Lung (tissue), 12 donors: Measurements from ENCODE around the gene DOCK2. TPM values are rescaled to one million over a fixed set of nuclear protein-coding genes. Genes with fewer than 3 reads are reported as not detected.

Source experiments
- ATAC-seq: fragments of 200-7000 bp; cut with Tn5 transposase; one replicate; pipeline ENCODE4 v1.9.1; 2020; ENCODE audit warnings: moderate number of reproducible peaks; ENCODE audit not compliant: insufficient read depth, low FRiP score
- DNase-seq, 3 donors: peaks; one replicate each; pipeline ENCODE4 v3.0.0-alpha.2; 2013 to 2017
- H3K27ac ChIP-seq, 2 donors: one replicate each; pipeline ENCODE4 v1.5.1; 2013; ENCODE audit warnings: mild to moderate bottlenecking in 2 of 2, moderate library complexity in 2 of 2, control low read depth in 1 of 2, inconsistent platforms in 1 of 2, low read depth in 1 of 2, low read length in 1 of 2
- H3K27me3 ChIP-seq, 3 donors: one replicate each; pipeline ENCODE4 v1.5.1; 2013; ENCODE audit warnings: low read length in 2 of 3; ENCODE audit not compliant: control insufficient read depth in 3 of 3, insufficient read depth in 3 of 3
- H3K36me3 ChIP-seq, 4 donors: one replicate each; pipeline ENCODE4 v1.5.1; 2013; ENCODE audit warnings: low read length in 4 of 4, mild to moderate bottlenecking in 1 of 4, moderate library complexity in 1 of 4; ENCODE audit not compliant: control insufficient read depth in 4 of 4, insufficient read depth in 4 of 4
- H3K4me1 ChIP-seq, 5 donors: one replicate each; pipeline ENCODE4 v1.5.1; 2013; ENCODE audit warnings: low read length in 5 of 5, mild to moderate bottlenecking in 2 of 5, moderate library complexity in 1 of 5; ENCODE audit not compliant: control insufficient read depth in 5 of 5, insufficient read depth in 5 of 5
- H3K4me3 ChIP-seq: one replicate; pipeline ENCODE4 v1.5.1; 2013; ENCODE audit warnings: mild to moderate bottlenecking, control low read depth, moderate library complexity
- H3K9ac ChIP-seq, 2 donors: one replicate each; pipeline ENCODE4 v1.5.1; 2013; ENCODE audit warnings: low read length in 2 of 2, control low read depth in 1 of 2; ENCODE audit not compliant: insufficient read depth in 1 of 2
- H3K9me3 ChIP-seq, 4 donors: one replicate each; pipeline ENCODE4 v1.5.1; 2013; ENCODE audit warnings: low read length in 3 of 4, mild to moderate bottlenecking in 1 of 4, moderate library complexity in 1 of 4; ENCODE audit not compliant: control insufficient read depth in 4 of 4, insufficient read depth in 3 of 4
- CTCF ChIP-seq: IDR thresholded peaks from 2 replicates; pipeline ENCODE4 v1.5.1; 2012; ENCODE audit warnings: mild to moderate bottlenecking; ENCODE audit errors: control extremely low read depth, extremely low read depth
- WGBS, 2 donors: extraction: QIAGEN DNeasy Blood & Tissue Kit; methylation state at CpG; one replicate each; pipeline ENCODE4 v1.1.7; 2013; 5-methylcytosine and 5-hydroxymethylcytosine counted together
- polyA plus RNA-seq, 2 donors: library from polyadenylated mRNA; stranded (reverse); fragments of 200-250 nt; gene quantifications; one replicate each; pipeline ENCODE4 v1.2.1, GENCODE V29; 2013
- total RNA-seq, 2 donors: library from RNA; depleted of rRNA in 1 of 2; stranded (reverse); fragments of >200 nt in 1 of 2; gene quantifications; one replicate each; pipeline ENCODE4 v1.2.1, GENCODE V29; 2014 to 2021
- donor health status: control.
- donor health status: control.
- donor health status: Bipolar disorder and iron deficiency.
- donor health status: healthy.
- donor health status: DM: yes; HTN: yes; CAD: no.

The DOCK2 gene
- total and polyA plus RNA-seq, 4 donors, result 9.6 to 66.6 (median 43.4) TPM

GRCh38 chr5:169978714-169979113, 341.6 kb downstream of the DOCK2 start:
- H3K27me3 ChIP-seq, result no peaks in the 10 kb centered on the region
- H3K27ac ChIP-seq, result no peak overlapping the region
- H3K4me3 ChIP-seq, result no peak overlapping the region
- ATAC-seq (no peak), DNase-seq (peak in 2 of 3 donors; percentile 8 to 13)
- H3K9ac ChIP-seq, result no peak overlapping the region
- peaks cover 0 to 34% (median 16%) of the 10 kb centered on the region in 5 donors for H3K4me1 ChIP-seq
- 54 to 85% methylated on average over 7 of the region's 7 CpGs for WGBS, 2 donors
- H3K36me3 ChIP-seq, result peaks cover 0 to 3% (median 0%) of the 10 kb centered on the region in 4 donors
- TF ChIP-seq CTCF, result no peak
- H3K9me3 ChIP-seq, result no peaks in the 10 kb centered on the region

DNA sequence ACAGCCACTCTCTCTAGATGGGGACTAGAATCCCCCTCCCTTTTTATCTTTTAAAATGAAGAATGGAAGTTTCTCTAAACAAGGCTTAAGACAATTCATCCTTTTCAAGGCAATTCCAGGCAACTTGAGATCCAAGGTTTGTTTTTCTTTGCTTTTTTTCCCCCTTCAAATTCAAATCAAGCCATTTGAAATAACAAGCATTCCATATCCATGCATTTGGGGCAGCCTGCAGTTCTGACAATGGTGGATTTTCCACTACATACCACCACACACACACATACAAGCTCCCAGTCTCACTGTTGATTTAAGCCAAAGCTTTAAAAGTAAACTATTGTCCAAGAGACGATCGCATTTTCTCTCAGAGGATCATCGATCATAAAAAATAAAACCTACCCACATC, 342.8 kb downstream of the DOCK2 start:
- no peak for TF ChIP-seq CTCF
- peak overlapping the region; percentile 74 to 76 for H3K9ac ChIP-seq
- WGBS, 2 donors, result 43 to 50% methylated on average over 3 of the region's 3 CpGs

GRCh38 chr5:169980418-169981053, 343.5 kb downstream of the DOCK2 start, which contains the start of gene INSYN2B:
Gene INSYN2B (minus strand): TSS chr5:169980495. CDS start chr5:169883898, 96,597 bp downstream.
- TF ChIP-seq CTCF, result peak; percentile 20
- H3K27me3 ChIP-seq, result no peaks in the 10 kb centered on the region
- WGBS, 2 donors, result 26 to 32% methylated on average over 11 of the region's 11 CpGs
- ATAC-seq (peak; percentile 69), DNase-seq (peak; percentile 88 to 96 (median 95))
- peaks cover 0 to 34% (median 16%) of the 10 kb centered on the region in 5 donors for H3K4me1 ChIP-seq
- H3K9me3 ChIP-seq, result no peaks in the 10 kb centered on the region
- H3K36me3 ChIP-seq, result peaks cover 0 to 3% (median 0%) of the 10 kb centered on the region in 4 donors
- no peak within 1 kb of the TSS for H3K4me3 ChIP-seq
- peak within 1 kb of the TSS; percentile 74 to 76 for H3K9ac ChIP-seq
- no peak within 1 kb of the TSS for H3K27ac ChIP-seq

More for the DNA sequence above, 342.8 kb downstream of the DOCK2 start:
- Histone ChIP-seq H3K4me1 (peaks cover 0 to 34% (median 16%) of the 10 kb centered on the region in 5 donors), H3K36me3 (peaks cover 0 to 3% (median 0%) of the 10 kb centered on the region in 4 donors), H3K4me3 (no peak overlapping the region), H3K27me3 (no peaks in the 10 kb centered on the region), H3K9me3 (no peaks in the 10 kb centered on the region), H3K27ac (no peak overlapping the region)
- no peak for ATAC-seq
- peak in 1 of 3 donors; percentile 45 for DNase-seq
